Heart left ventricle (tissue), 16 donors: ENCODE measurements around the gene SORL1. TPM values are rescaled to one million over a fixed set of nuclear protein-coding genes. Genes with fewer than 3 reads are reported as not detected.

Source experiments
- ATAC-seq, 4 donors: fragments of 200-7000 bp; cut with Tn5 transposase; one replicate each; pipeline ENCODE4 v1.9.1; 2020 to 2022; ENCODE audit warnings: moderate library complexity in 4 of 4, mild to moderate bottlenecking in 3 of 4, moderate number of reproducible peaks in 1 of 4
- DNase-seq, 5 donors: peaks; one replicate each; pipeline ENCODE4 v3.0.0-alpha.2; 2020
- H3K27ac ChIP-seq, 12 donors: fragments of 200-600 bp; sonication (generic) in 4 of 12; one replicate each; pipeline versions ENCODE4 v1.5.0 to v1.8.0; 2016 to 2022; ENCODE audit warnings: mild to moderate bottlenecking in 2 of 12
- H3K27me3 ChIP-seq, 9 donors: fragments of 200-600 bp; sonication (generic) in 2 of 9; one replicate each; pipeline versions ENCODE4 v1.5.1 to v1.8.0; 2016 to 2022; ENCODE audit warnings: mild to moderate bottlenecking in 3 of 9
- H3K36me3 ChIP-seq, 9 donors: fragments of 200-600 bp; sonication (generic) in 2 of 9; one replicate each; pipeline versions ENCODE4 v1.5.0 to v1.8.0; 2018 to 2022; ENCODE audit warnings: mild to moderate bottlenecking in 2 of 9
- H3K4me1 ChIP-seq, 12 donors: fragments of 200-600 bp; sonication (generic) in 4 of 12; one replicate each; pipeline versions ENCODE4 v1.5.0 to v1.8.0; 2016 to 2022; ENCODE audit warnings: mild to moderate bottlenecking in 3 of 12
- H3K4me3 ChIP-seq, 12 donors: fragments of 200-600 bp; sonication (generic) in 4 of 12; one replicate each; pipeline versions ENCODE4 v1.5.0 to v1.8.0; 2017 to 2022; ENCODE audit warnings: mild to moderate bottlenecking in 9 of 12, moderate library complexity in 4 of 12
- H3K9me3 ChIP-seq, 12 donors: fragments of 200-600 bp; sonication (generic) in 4 of 12; one replicate each; pipeline versions ENCODE4 v1.5.0 to v1.8.0; 2016 to 2022; ENCODE audit warnings: mild to moderate bottlenecking in 1 of 12
- POLR2A ChIP-seq, 2 donors: fragments of 450-650 bp; IDR thresholded peaks; one replicate each; pipeline ENCODE4 v1.6.1; 2017; ENCODE audit warnings: antibody characterized with exemption in 2 of 2, mild to moderate bottlenecking in 2 of 2, moderate library complexity in 2 of 2
- WGBS, 4 donors: extraction: QIAGEN DNeasy Blood & Tissue Kit in 2 of 4; methylation state at CpG; one replicate each; pipeline versions ENCODE4 v1.1.5 to v1.1.7; 2013 to 2018; 5-methylcytosine and 5-hydroxymethylcytosine counted together
- intact Hi-C, 10 donors: fragments of 100-400 bp; cut with DNase I; formaldehyde crosslinking; loops; one replicate each; pipeline versions ENCODE4 v1.11.1 to v1.14.2; 2022
- polyA plus RNA-seq, 2 donors: library from polyadenylated mRNA; stranded (reverse); fragments of 200-250 nt; gene quantifications; one replicate each; pipeline ENCODE4 v1.2.3, GENCODE V29; 2013
- total RNA-seq, 9 donors: library from RNA; depleted of rRNA in 2 of 9; stranded (reverse); fragments of >200 nt in 2 of 9; fragmentation: NEBNext Ultra II Directional in 3 of 9; extraction: Animal tissue kit (Norgen Biotek cat#: 25700) in 3 of 9; gene quantifications; one replicate each; pipeline versions ENCODE4 v1.1.0 to v1.2.4, GENCODE V29; 2016 to 2023
- TF ChIP-seq, protein P1 (sequence below), 12 donors: fragments of 200-600 bp; sonication (generic) in 4 of 12; IDR thresholded peaks; one replicate each; pipeline versions ENCODE4 v1.5.0 to v1.8.0; 2018 to 2022; ENCODE audit warnings: antibody characterized with exemption in 12 of 12, mild to moderate bottlenecking in 5 of 12
- donor health status: ischemic (EF 13 %, LVEDD 7.1; RV severe dilation, severe dysfunction).
- donor health status: healthy with polysubstance abuse.
- donor health status: DM: no; HTN: yes; CAD: no.
- donor health status: DM: no; HTN: no; CAD: no.
- donor health status: ischemic (EF 25% LVEDD 6.9; RV normal size, moderate dysfunction).
- donor health status: ischemic (EF 25% LVEDD 5.7; RV mildly dilated, moderate dysfunction).
- donor health status: healthy.
- donor health status: DM: yes; HTN: yes; CAD: no.
- donor health status: ischemic (EF 35%, LVEDD 5.7; RV mildly dilated, moderate dysfunction).
- donor health status: nonischemic (EF 11% LVEDD 7.7; RV severe dilation, severe dysfunction).
- donor health status: DM: yes; HTN: yes; CAD: no.
- donor health status: PGD.
- donor health status: ischemic (EF 29% LVEDD 5.4; RV normal size, mild dysfunction).
- donor health status: nonischemic (EF 23%, LVEDD 6.1; RV moderate dilation, normal function).

SORL1 gene
- total and polyA plus RNA-seq, 11 donors = 0.72 to 20.5 (median 5.2) TPM

GRCh38 chr11:121476379-121477032 lies 24.4 kb downstream of the SORL1 start:
- H3K27ac ChIP-seq = no peak overlapping the region
- no peak overlapping the region for H3K4me3 ChIP-seq
- no peaks in the 10 kb centered on the region for H3K9me3 ChIP-seq
- peaks cover 0 to 11% (median 0%) of the 10 kb centered on the region in 9 donors for H3K36me3 ChIP-seq
- intact Hi-C loops = no loop called here
- H3K27me3 ChIP-seq = no peaks in the 10 kb centered on the region
- peaks cover 0 to 20% (median 0%) of the 10 kb centered on the region in 12 donors for H3K4me1 ChIP-seq
- no peak for DNase-seq
- TF ChIP-seq POLR2A (IDR thresholded peaks at IDR 0.05) = no peak
- TF ChIP-seq, protein P1, sequence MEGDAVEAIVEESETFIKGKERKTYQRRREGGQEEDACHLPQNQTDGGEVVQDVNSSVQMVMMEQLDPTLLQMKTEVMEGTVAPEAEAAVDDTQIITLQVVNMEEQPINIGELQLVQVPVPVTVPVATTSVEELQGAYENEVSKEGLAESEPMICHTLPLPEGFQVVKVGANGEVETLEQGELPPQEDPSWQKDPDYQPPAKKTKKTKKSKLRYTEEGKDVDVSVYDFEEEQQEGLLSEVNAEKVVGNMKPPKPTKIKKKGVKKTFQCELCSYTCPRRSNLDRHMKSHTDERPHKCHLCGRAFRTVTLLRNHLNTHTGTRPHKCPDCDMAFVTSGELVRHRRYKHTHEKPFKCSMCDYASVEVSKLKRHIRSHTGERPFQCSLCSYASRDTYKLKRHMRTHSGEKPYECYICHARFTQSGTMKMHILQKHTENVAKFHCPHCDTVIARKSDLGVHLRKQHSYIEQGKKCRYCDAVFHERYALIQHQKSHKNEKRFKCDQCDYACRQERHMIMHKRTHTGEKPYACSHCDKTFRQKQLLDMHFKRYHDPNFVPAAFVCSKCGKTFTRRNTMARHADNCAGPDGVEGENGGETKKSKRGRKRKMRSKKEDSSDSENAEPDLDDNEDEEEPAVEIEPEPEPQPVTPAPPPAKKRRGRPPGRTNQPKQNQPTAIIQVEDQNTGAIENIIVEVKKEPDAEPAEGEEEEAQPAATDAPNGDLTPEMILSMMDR (IDR thresholded peaks at IDR 0.05) = no peak
- WGBS, 4 donors = 62 to 76% (median 70%) methylated on average over 5 of the region's 5 CpGs
- no peak for ATAC-seq

- intact Hi-C loops = no loop called here
- Histone ChIP-seq H3K36me3 (peaks cover 0 to 10% (median 0%) of the 10 kb centered on the region in 9 donors), H3K4me1 (peaks cover 0 to 26% (median 0%) of the 10 kb centered on the region in 12 donors), H3K27me3 (no peaks in the 10 kb centered on the region), H3K9me3 (no peaks in the 10 kb centered on the region), H3K4me3 (no peak overlapping the region), H3K27ac (no peak overlapping the region)
- ATAC-seq (no peak), DNase-seq (no peak)
- WGBS, 4 donors = 95 to 97% (median 96%) methylated on average over 18 of the region's 18 CpGs
- TF ChIP-seq, protein P1 (IDR thresholded peaks at IDR 0.05) = no peak
Measured at GRCh38 chr11:121478226-121478894, 26.2 kb downstream of the SORL1 start.

GRCh38 chr11:121478895-121479697 lies 27.0 kb downstream of the SORL1 start:
- Histone ChIP-seq H3K36me3 (peaks cover 0 to 10% (median 0%) of the 10 kb centered on the region in 9 donors), H3K27me3 (no peaks in the 10 kb centered on the region), H3K9me3 (no peaks in the 10 kb centered on the region), H3K4me3 (no peak overlapping the region), H3K4me1 (peaks cover 0 to 32% (median 0%) of the 10 kb centered on the region in 12 donors), H3K27ac (no peak overlapping the region)
- no peak for TF ChIP-seq POLR2A (IDR thresholded peaks at IDR 0.05)
- TF ChIP-seq, protein P1 (IDR thresholded peaks at IDR 0.05) = no peak
- 52 to 68% (median 59%) methylated on average over 25 of the region's 25 CpGs for WGBS, 4 donors
- DNase-seq = no peak
- intact Hi-C loops = no loop called here
- ATAC-seq = no peak
